Measurements from ENCODE around the gene AK3.

Gene AK3

GRCh38 chr9:4670591-4670990 lies 70.4 kb downstream of the AK3 start:
- no peak for TF ChIP-seq CTCF (IDR thresholded peaks at IDR 0.05; ENCODE audit: insufficient read depth, low read depth, low read length, missing control alignments)
- no peak overlapping the region for H3K4me3 ChIP-seq (ENCODE audit: low read depth, low read length)
- DNase-seq (ENCODE audit: low read depth), result no peak

- no peak for TF ChIP-seq CTCF (IDR thresholded peaks at IDR 0.05; ENCODE audit: insufficient read depth, low read depth, low read length, missing control alignments)
- no peak overlapping the region for H3K4me3 ChIP-seq (ENCODE audit: low read depth, low read length)
- DNase-seq (ENCODE audit: low read depth), result no peak
Measured at GRCh38 chr9:4669890-4670289, 71.1 kb downstream of the AK3 start.

GRCh38 chr9:4668604-4669003 lies 72.4 kb downstream of the AK3 start:
- no peak for TF ChIP-seq CTCF (IDR thresholded peaks at IDR 0.05; ENCODE audit: insufficient read depth, low read depth, low read length, missing control alignments)
- no peak overlapping the region for H3K4me3 ChIP-seq (ENCODE audit: low read depth, low read length)
- peak; percentile 33 for DNase-seq (ENCODE audit: low read depth)

- DNase-seq (ENCODE audit: low read depth), result no peak
- no peak for TF ChIP-seq CTCF (IDR thresholded peaks at IDR 0.05; ENCODE audit: insufficient read depth, low read depth, low read length, missing control alignments)
- no peak overlapping the region for H3K4me3 ChIP-seq (ENCODE audit: low read depth, low read length)
Measured at GRCh38 chr9:4667681-4668080, 73.3 kb downstream of the AK3 start.

GRCh38 chr9:4666042-4666699 lies 74.8 kb downstream of the AK3 start, which contains the start of gene SPATA6L:
Gene SPATA6L, minus strand, starts transcription at chr9:4666480. Its CDS starts 230 bp downstream, at chr9:4666250.
- peak; percentile 59 for DNase-seq (ENCODE audit: low read depth)
- no peak for TF ChIP-seq CTCF (IDR thresholded peaks at IDR 0.05; ENCODE audit: insufficient read depth, low read depth, low read length, missing control alignments)
- peak within 1 kb of the TSS; percentile 58 for H3K4me3 ChIP-seq (ENCODE audit: low read depth, low read length)

GRCh38 chr9:4665357-4665756 lies 75.6 kb downstream of the AK3 start:
- H3K4me3 ChIP-seq (ENCODE audit: low read depth, low read length), result no peak overlapping the region
- no peak for DNase-seq (ENCODE audit: low read depth)
- no peak for TF ChIP-seq CTCF (IDR thresholded peaks at IDR 0.05; ENCODE audit: insufficient read depth, low read depth, low read length, missing control alignments)

- H3K4me3 ChIP-seq (ENCODE audit: low read depth, low read length), result peak overlapping the region; percentile 91; the same call in 1 of the 2 replicates
- no peak for TF ChIP-seq CTCF (IDR thresholded peaks at IDR 0.05; ENCODE audit: insufficient read depth, low read depth, low read length, missing control alignments)
Measured at GRCh38 chr9:4663956-4664355, 77.0 kb downstream of the AK3 start.

More at GRCh38 chr9:4663956-4664355, 77.0 kb downstream of the AK3 start:
- DNase-seq (ENCODE audit: low read depth), result no peak

All from GM12865 (cell line).